ENCODE measurements around the gene CCR6.
"Not testable (repeated sequence)": the region's sequence is repeated elsewhere in the genome, so short reads cannot be mapped to it uniquely, and the experiment has no call there.

The CCR6 gene

GRCh38 chr6:167169867-167170266, 47.0 kb downstream of the CCR6 start:
- DNase-seq (ENCODE audit: low spot score), result not testable (repeated sequence)

GRCh38 chr6:167171300-167171699, 48.4 kb downstream of the CCR6 start:
- not testable (repeated sequence) for DNase-seq (ENCODE audit: low spot score)

GRCh38 chr6:167172011-167172410, 49.1 kb downstream of the CCR6 start:
- DNase-seq (ENCODE audit: low spot score), result not testable (repeated sequence)

GRCh38 chr6:167177271-167177670, 54.4 kb downstream of the CCR6 start:
- not testable (repeated sequence) for DNase-seq (ENCODE audit: low spot score)

GRCh38 chr6:167178896-167179655, 56.2 kb downstream of the CCR6 start:
- DNase-seq (ENCODE audit: low spot score), result not testable (repeated sequence)

GRCh38 chr6:167180086-167180485, 57.2 kb downstream of the CCR6 start:
- not testable (repeated sequence) for DNase-seq (ENCODE audit: low spot score)

- DNase-seq (ENCODE audit: low spot score), result not testable (repeated sequence)
Measured at GRCh38 chr6:167181351-167181750, 58.5 kb downstream of the CCR6 start.

- not testable (repeated sequence) for DNase-seq (ENCODE audit: low spot score)
Measured at GRCh38 chr6:167182913-167183314, 60.0 kb downstream of the CCR6 start.

GRCh38 chr6:167185101-167185500, 62.2 kb downstream of the CCR6 start:
- not testable (repeated sequence) for DNase-seq (ENCODE audit: low spot score)

- DNase-seq (ENCODE audit: low spot score), result not testable (repeated sequence)
Measured at GRCh38 chr6:167187275-167187674, 64.4 kb downstream of the CCR6 start.
